Transverse colon (tissue), 4 donors: ENCODE measurements around the gene BYSL. TPM values are rescaled to one million over a fixed set of nuclear protein-coding genes. Genes with fewer than 3 reads are reported as not detected.
A peak's percentile ranks its signal among the peaks of the same experiment; 100 is the strongest.

ENCODE experiments used
- DNase-seq: peaks from one replicate; pipeline ENCODE4 v3.0.0-alpha.2; 2019
- H3K27ac ChIP-seq, 4 donors: fragments of 200-600 bp; sonication (generic); 2 replicates each; pipeline ENCODE4 v1.5.1; 2016 to 2018; ENCODE audit warnings: inconsistent platforms in 4 of 4
- H3K27me3 ChIP-seq: fragments of 200-600 bp; sonication (generic); 2 replicates; pipeline ENCODE4 v1.5.1; 2017; ENCODE audit warnings: inconsistent platforms
- H3K36me3 ChIP-seq, 4 donors: fragments of 200-600 bp; sonication (generic); 2 replicates each; pipeline ENCODE4 v1.5.1; 2017 to 2019; ENCODE audit warnings: inconsistent platforms in 4 of 4
- H3K4me1 ChIP-seq, 4 donors: fragments of 200-600 bp; sonication (generic); 2 replicates each; pipeline ENCODE4 v1.5.1; 2017 to 2020; ENCODE audit warnings: inconsistent platforms in 4 of 4
- H3K4me3 ChIP-seq, 4 donors: fragments of 200-600 bp; sonication (generic); 1 replicate in 1 of 4; 2 replicates in 3 of 4; pipeline versions ENCODE4 v1.5.1 to v1.6.1; 2017 to 2019; ENCODE audit warnings: inconsistent platforms in 4 of 4
- H3K9me3 ChIP-seq, 2 donors: fragments of 200-600 bp; sonication (generic); 2 replicates each; pipeline ENCODE4 v1.5.1; 2017 to 2019; ENCODE audit warnings: inconsistent platforms in 2 of 2
- EP300 ChIP-seq: sonication (generic); formaldehyde crosslinking; IDR thresholded peaks from one replicate; pipeline ENCODE4 v1.6.1; 2017; ENCODE audit warnings: antibody characterized with exemption, low read depth
- POLR2A ChIP-seq: fragments of 450-650 bp; IDR thresholded peaks from one replicate; pipeline ENCODE4 v1.6.1; 2016; ENCODE audit warnings: antibody characterized with exemption, mild to moderate bottlenecking, moderate library complexity
- POLR2AphosphoS5 ChIP-seq, 3 donors: sonication (generic); formaldehyde crosslinking; IDR thresholded peaks; one replicate each; pipeline ENCODE4 v1.6.1; 2016; ENCODE audit warnings: antibody characterized with exemption in 3 of 3
- WGBS, 2 donors: methylation state at CpG; one replicate each; pipeline ENCODE4 v1.1.5; 2018; ENCODE audit warnings: low coverage in 1 of 2; 5-methylcytosine and 5-hydroxymethylcytosine counted together
- in situ Hi-C, 4 donors: fragments of 200-750 bp; cut with MboI; loops; one replicate each; pipeline versions ENCODE4 v1.15.0 to v1.15.1; 2017; ENCODE audit warnings: low sequenced_read_pairs in 3 of 4, low pct_ligation_motif_present in 1 of 4, low pct_unique_long_range_greater_than_20kb in 1 of 4
- intact Hi-C: fragments of 100-400 bp; cut with DNase I; formaldehyde crosslinking; loops from one replicate; pipeline ENCODE4 v1.15.1; 2023; ENCODE audit warnings: low total_unique reads
- total RNA-seq, 4 donors: library from RNA; depleted of rRNA; stranded (reverse); fragments of >200 nt; gene quantifications; one replicate each; pipeline ENCODE4 v1.1.0, GENCODE V29; 2016
- TF ChIP-seq, protein P1 (sequence below), 5 experiments: fragments of 200-600 bp in 3 of 5; fragments of 450-650 bp in 2 of 5; sonication (generic) in 3 of 5; IDR thresholded peaks; 1 replicate in 2 of 5; 2 replicates in 3 of 5; pipeline ENCODE4 v1.5.1; 2016 to 2017; ENCODE audit warnings: antibody characterized with exemption in 5 of 5, inconsistent platforms in 3 of 5, mild to moderate bottlenecking in 2 of 5, moderate library complexity in 1 of 5

BYSL gene
- total RNA-seq, 4 donors from 2014 or later = 3.4 to 5.9 (median 5.2) TPM

- WGBS, 2 donors = 64% methylated on average over 8 of the region's 8 CpGs; no CpG with 5 or more reads in 1 of the 2 donors
- intact Hi-C loops = loop anchor here (5.0 kb wide), 1 partner anchor 107 kb away; no protein-coding TSS in a partner anchor
- peaks cover 24 to 53% (median 33%) of the 10 kb centered on the region in 4 donors for H3K4me1 ChIP-seq
These were observed 14.4 kb downstream of the BYSL start for GRCh38 chr6:41935685-41936072.

GRCh38 chr6:41936073-41936837, 15.0 kb downstream of the BYSL start:
- Histone ChIP-seq H3K9me3 (no peaks in the 10 kb centered on the region), H3K36me3 (peaks cover 0 to 39% (median 14%) of the 10 kb centered on the region in 4 donors), H3K27ac (peak overlapping the region; percentile 6 to 45 (median 26)), H3K27me3 (no peaks in the 10 kb centered on the region), H3K4me1 (peaks cover 24 to 54% (median 37%) of the 10 kb centered on the region in 4 donors), H3K4me3 (no peak overlapping the region)
- intact Hi-C loops = loop anchor here (5.0 kb wide), 1 partner anchor 106 kb away; no protein-coding TSS in a partner anchor
- 37% methylated on average over 10 of the region's 10 CpGs; no CpG with 5 or more reads in 1 of the 2 donors for WGBS, 2 donors
- TF ChIP-seq, protein P1, sequence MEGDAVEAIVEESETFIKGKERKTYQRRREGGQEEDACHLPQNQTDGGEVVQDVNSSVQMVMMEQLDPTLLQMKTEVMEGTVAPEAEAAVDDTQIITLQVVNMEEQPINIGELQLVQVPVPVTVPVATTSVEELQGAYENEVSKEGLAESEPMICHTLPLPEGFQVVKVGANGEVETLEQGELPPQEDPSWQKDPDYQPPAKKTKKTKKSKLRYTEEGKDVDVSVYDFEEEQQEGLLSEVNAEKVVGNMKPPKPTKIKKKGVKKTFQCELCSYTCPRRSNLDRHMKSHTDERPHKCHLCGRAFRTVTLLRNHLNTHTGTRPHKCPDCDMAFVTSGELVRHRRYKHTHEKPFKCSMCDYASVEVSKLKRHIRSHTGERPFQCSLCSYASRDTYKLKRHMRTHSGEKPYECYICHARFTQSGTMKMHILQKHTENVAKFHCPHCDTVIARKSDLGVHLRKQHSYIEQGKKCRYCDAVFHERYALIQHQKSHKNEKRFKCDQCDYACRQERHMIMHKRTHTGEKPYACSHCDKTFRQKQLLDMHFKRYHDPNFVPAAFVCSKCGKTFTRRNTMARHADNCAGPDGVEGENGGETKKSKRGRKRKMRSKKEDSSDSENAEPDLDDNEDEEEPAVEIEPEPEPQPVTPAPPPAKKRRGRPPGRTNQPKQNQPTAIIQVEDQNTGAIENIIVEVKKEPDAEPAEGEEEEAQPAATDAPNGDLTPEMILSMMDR (IDR thresholded peaks at IDR 0.05) = peak; percentile 75 to 84 (median 78)
- TF ChIP-seq EP300 = no peak
- TF ChIP-seq POLR2A = no peak
- TF ChIP-seq POLR2AphosphoS5 (IDR thresholded peaks at IDR 0.05) = no peak
- in situ Hi-C loops = loop anchor here in 2 of 4 donors (10.0 to 25.0 kb wide), 2 partner anchors 109 to 276 kb away; partner anchors contain the start of gene MRPS10 (in 1 of the 2)
- peak; percentile 64 for DNase-seq

More at GRCh38 chr6:41935685-41936072, 14.4 kb downstream of the BYSL start:
- no peak overlapping the region for H3K4me3 ChIP-seq
- H3K36me3 ChIP-seq = peaks cover 0 to 45% (median 15%) of the 10 kb centered on the region in 4 donors
- no peak for DNase-seq
- no peaks in the 10 kb centered on the region for H3K9me3 ChIP-seq
- in situ Hi-C loops = loop anchor here in 2 of 4 donors (10.0 to 25.0 kb wide), 2 partner anchors 109 to 277 kb away; partner anchors contain the start of gene MRPS10 (in 1 of the 2)
- TF ChIP-seq POLR2A (no peak), EP300 (no peak), POLR2AphosphoS5 (IDR thresholded peaks at IDR 0.05) (no peak)
- TF ChIP-seq, protein P1 (IDR thresholded peaks at IDR 0.05) = no peak
- peak overlapping the region in 2 of 4 donors; percentile 0 to 45 for H3K27ac ChIP-seq
- H3K27me3 ChIP-seq = no peaks in the 10 kb centered on the region

GRCh38 chr6:41937472-41937860, 16.2 kb downstream of the BYSL start:
- H3K36me3 ChIP-seq = peaks cover 0 to 29% (median 8%) of the 10 kb centered on the region in 4 donors
- DNase-seq = no peak
- no peaks in the 10 kb centered on the region for H3K9me3 ChIP-seq
- in situ Hi-C loops (loop anchor here in 2 of 4 donors (10.0 to 25.0 kb wide), 2 partner anchors 107 to 275 kb away; partner anchors contain the start of gene MRPS10 (in 1 of the 2)), intact Hi-C loops (loop anchor here (5.0 kb wide), 1 partner anchor 105 kb away; no protein-coding TSS in a partner anchor)
- peak overlapping the region; percentile 28 to 95 (median 89) for H3K27ac ChIP-seq
- H3K4me3 ChIP-seq = no peak overlapping the region
- H3K4me1 ChIP-seq = peaks cover 28 to 59% (median 43%) of the 10 kb centered on the region in 4 donors
- 86 to 100% methylated on average over 1 to 2 of the region's 2 CpGs for WGBS, 2 donors
- no peak for TF ChIP-seq POLR2A
- TF ChIP-seq EP300 = no peak
- TF ChIP-seq POLR2AphosphoS5 (IDR thresholded peaks at IDR 0.05) = no peak
- TF ChIP-seq, protein P1 (IDR thresholded peaks at IDR 0.05) = no peak
- no peaks in the 10 kb centered on the region for H3K27me3 ChIP-seq
